Measurements from ENCODE around the gene YRDC.

Gene YRDC

GRCh38 chr1:37849480-37849879 is 41.5 kb upstream of the YRDC start:
- no peak for TF ChIP-seq CTCF (conservative IDR thresholded peaks at IDR 0.05; ENCODE audit: low read depth)
- CTCF ChIA-PET, result no interaction called here
- H3K27ac ChIP-seq, result no peak overlapping the region
- no peak for DNase-seq (ENCODE audit: low spot score)
- POLR2A ChIA-PET (ENCODE audit: low non-redundant PET), result no interaction called here

GRCh38 chr1:37846647-37847339 is 38.8 kb upstream of the YRDC start:
- DNase-seq (ENCODE audit: low spot score), result no peak
- POLR2A ChIA-PET (ENCODE audit: low non-redundant PET), result no interaction called here
- TF ChIP-seq CTCF (conservative IDR thresholded peaks at IDR 0.05; ENCODE audit: low read depth), result no peak
- CTCF ChIA-PET, result interaction anchor here (0.5 kb wide), 1 partner anchor 14 kb away, joined by 3 read pairs; no protein-coding TSS in a partner anchor
- H3K27ac ChIP-seq, result no peak overlapping the region

GRCh38 chr1:37845786-37846185 is 37.8 kb upstream of the YRDC start:
- no peak for DNase-seq (ENCODE audit: low spot score)
- H3K27ac ChIP-seq, result no peak overlapping the region
- ChIA-PET POLR2A (ENCODE audit: low non-redundant PET) (no interaction called here), CTCF (no interaction called here)
- TF ChIP-seq CTCF (conservative IDR thresholded peaks at IDR 0.05; ENCODE audit: low read depth), result no peak

- DNase-seq (ENCODE audit: low spot score), result no peak
- ChIA-PET CTCF (no interaction called here), POLR2A (ENCODE audit: low non-redundant PET) (no interaction called here)
- H3K27ac ChIP-seq, result no peak overlapping the region
- TF ChIP-seq CTCF (conservative IDR thresholded peaks at IDR 0.05; ENCODE audit: low read depth), result no peak
Observed at GRCh38 chr1:37845049-37845646, 37.1 kb upstream of the YRDC start.

- no peak overlapping the region for H3K27ac ChIP-seq
- POLR2A ChIA-PET (ENCODE audit: low non-redundant PET), result no interaction called here
- TF ChIP-seq CTCF (conservative IDR thresholded peaks at IDR 0.05; ENCODE audit: low read depth), result no peak
- DNase-seq (ENCODE audit: low spot score), result no peak
- CTCF ChIA-PET, result no interaction called here
Observed at GRCh38 chr1:37844536-37844935, 36.5 kb upstream of the YRDC start.

- CTCF ChIA-PET, result no interaction called here
- no peak for TF ChIP-seq CTCF (conservative IDR thresholded peaks at IDR 0.05; ENCODE audit: low read depth)
Observed at GRCh38 chr1:37841652-37842051, 33.6 kb upstream of the YRDC start.

More at GRCh38 chr1:37841652-37842051, 33.6 kb upstream of the YRDC start:
- no peak for DNase-seq (ENCODE audit: low spot score)
- POLR2A ChIA-PET (ENCODE audit: low non-redundant PET), result no interaction called here
- no peak overlapping the region for H3K27ac ChIP-seq
